Parathyroid adenoma (tissue), 2 donors: Measurements from ENCODE around the gene TNFAIP8L3.

ENCODE experiments used
- H2AFZ ChIP-seq: fragments of 300-600 bp; sonication (generic); one replicate; pipeline ENCODE4 v1.7.0; 2017; ENCODE audit warnings: antibody characterized with exemption, mild to moderate bottlenecking
- H3K27ac ChIP-seq: fragments of 300-600 bp; sonication (generic); one replicate; pipeline ENCODE4 v1.7.0; 2017
- H3K27me3 ChIP-seq: fragments of 300-600 bp; sonication (generic); one replicate; pipeline ENCODE4 v1.7.0; 2017; ENCODE audit warnings: low read length; ENCODE audit not compliant: control insufficient read depth, insufficient read depth
- H3K36me3 ChIP-seq: fragments of 300-600 bp; sonication (generic); one replicate; pipeline ENCODE4 v1.7.0; 2017; ENCODE audit warnings: low read length; ENCODE audit not compliant: control insufficient read depth, insufficient read depth
- H3K4me1 ChIP-seq: fragments of 300-600 bp; sonication (generic); one replicate; pipeline ENCODE4 v1.7.0; 2017; ENCODE audit warnings: control low read depth
- H3K4me2 ChIP-seq: fragments of 300-600 bp; sonication (generic); one replicate; pipeline ENCODE4 v1.7.0; 2017; ENCODE audit warnings: low read length
- H3K4me3 ChIP-seq: fragments of 300-600 bp; sonication (generic); one replicate; pipeline ENCODE4 v1.7.0; 2017; ENCODE audit warnings: low read depth, low read length
- H3K79me2 ChIP-seq: fragments of 300-600 bp; sonication (generic); one replicate; pipeline ENCODE4 v1.7.0; 2017; ENCODE audit warnings: control low read depth
- H3K9ac ChIP-seq: fragments of 300-600 bp; sonication (generic); one replicate; pipeline ENCODE4 v1.7.0; 2017; ENCODE audit warnings: mild to moderate bottlenecking
- H3K9me3 ChIP-seq: fragments of 300-600 bp; sonication (generic); one replicate; pipeline ENCODE4 v1.7.0; 2017; ENCODE audit warnings: low read length; ENCODE audit not compliant: control insufficient read depth
- CTCF ChIP-seq: fragments of 300-600 bp; sonication (generic); IDR thresholded peaks from one replicate; pipeline ENCODE4 v1.7.0; 2017; ENCODE audit warnings: antibody characterized with exemption, mild to moderate bottlenecking
- donor health status: primary hyperparathyroidism.

Gene TNFAIP8L3

GRCh38 chr15:51049081-51049480, 45.6 kb downstream of the TNFAIP8L3 start:
- Histone ChIP-seq H3K27ac (no peak overlapping the region), H3K4me1 (no peaks in the 10 kb centered on the region), H3K79me2 (no peaks in the 10 kb centered on the region), H3K9ac (no peak overlapping the region), H2AFZ (no peak overlapping the region), H3K9me3 (no peaks in the 10 kb centered on the region), H3K27me3 (no peaks in the 10 kb centered on the region), H3K36me3 (no peaks in the 10 kb centered on the region), H3K4me2 (no peak overlapping the region), H3K4me3 (no peak overlapping the region)
- TF ChIP-seq CTCF = no peak

GRCh38 chr15:51048308-51048707, 46.4 kb downstream of the TNFAIP8L3 start:
- no peaks in the 10 kb centered on the region for H3K4me1 ChIP-seq

GRCh38 chr15:51046799-51047449, 47.8 kb downstream of the TNFAIP8L3 start:
- Histone ChIP-seq H3K4me3 (no peak overlapping the region), H3K27ac (no peak overlapping the region), H3K9ac (no peak overlapping the region), H3K9me3 (no peaks in the 10 kb centered on the region), H3K4me2 (no peak overlapping the region), H3K79me2 (no peaks in the 10 kb centered on the region), H3K36me3 (no peaks in the 10 kb centered on the region), H3K4me1 (no peaks in the 10 kb centered on the region), H2AFZ (no peak overlapping the region), H3K27me3 (no peaks in the 10 kb centered on the region)
- TF ChIP-seq CTCF = no peak

More at GRCh38 chr15:51048308-51048707, 46.4 kb downstream of the TNFAIP8L3 start:
- no peaks in the 10 kb centered on the region for H3K36me3 ChIP-seq
- no peak overlapping the region for H3K4me2 ChIP-seq
- H3K4me3 ChIP-seq = no peak overlapping the region
- H3K9ac ChIP-seq = no peak overlapping the region
- no peaks in the 10 kb centered on the region for H3K9me3 ChIP-seq
- no peak for TF ChIP-seq CTCF
- H3K79me2 ChIP-seq = no peaks in the 10 kb centered on the region
- H3K27ac ChIP-seq = no peak overlapping the region
- no peaks in the 10 kb centered on the region for H3K27me3 ChIP-seq
- no peak overlapping the region for H2AFZ ChIP-seq

- no peak overlapping the region for H3K4me2 ChIP-seq
- no peaks in the 10 kb centered on the region for H3K4me1 ChIP-seq
- no peaks in the 10 kb centered on the region for H3K9me3 ChIP-seq
- no peak overlapping the region for H2AFZ ChIP-seq
- H3K4me3 ChIP-seq = no peak overlapping the region
- no peaks in the 10 kb centered on the region for H3K36me3 ChIP-seq
- no peak overlapping the region for H3K27ac ChIP-seq
- TF ChIP-seq CTCF = no peak
- no peak overlapping the region for H3K9ac ChIP-seq
- no peaks in the 10 kb centered on the region for H3K27me3 ChIP-seq
- H3K79me2 ChIP-seq = no peaks in the 10 kb centered on the region
These were observed 48.7 kb downstream of the TNFAIP8L3 start for GRCh38 chr15:51046016-51046415.
